PFSK-1 (cell line): Measurements from ENCODE around the gene CACNA2D2.
A peak's percentile ranks its signal among the peaks of the same experiment; 100 is the strongest.

Experiments used
- FOXP2 ChIP-seq: optimal IDR thresholded peaks from 2 replicates; pipeline ENCODE3; 2011; ENCODE audit warnings: borderline replicate concordance, control low read depth, inconsistent platforms; ENCODE audit not compliant: insufficient read depth; ENCODE audit errors: extremely low read length, extremely low read depth
- POLR2AphosphoS5 ChIP-seq: IDR thresholded peaks from 2 replicates; pipeline ENCODE4 v1.6.1; 2012; ENCODE audit warnings: low read depth, mild to moderate bottlenecking, control low read depth, low read length, moderate library complexity
- REST ChIP-seq, 2 experiments: IDR thresholded peaks; 2 replicates each; pipeline versions ENCODE4 v1.6.1 to v1.8.0; 2011 to 2012; ENCODE audit warnings: low read depth in 2 of 2, low read length in 2 of 2, control low read depth in 1 of 2, inconsistent platforms in 1 of 2, mild to moderate bottlenecking in 1 of 2, moderate library complexity in 1 of 2; ENCODE audit not compliant: insufficient read depth in 1 of 2
- SIN3A ChIP-seq: IDR thresholded peaks from 2 replicates; pipeline ENCODE4 v1.6.1; 2012; ENCODE audit warnings: mild to moderate bottlenecking, low read length, moderate library complexity, borderline replicate concordance; ENCODE audit not compliant: insufficient read depth
- TAF1 ChIP-seq: IDR thresholded peaks from 2 replicates; pipeline ENCODE4 v1.6.1; 2012; ENCODE audit warnings: low read length, control low read depth, borderline replicate concordance; ENCODE audit not compliant: insufficient read depth

Gene CACNA2D2

GRCh38 chr3:50506169-50506568 is 2.7 kb upstream of the CACNA2D2 start:
- peak in 1 of 2 experiments; percentile 53; a peak in 1 of 4 replicates for TF ChIP-seq REST (IDR thresholded peaks at IDR 0.05; ENCODE audit: insufficient read depth in 1 of 2, low read depth in 2 of 2, low read length in 2 of 2)
- TF ChIP-seq FOXP2, result no peak

GRCh38 chr3:50504681-50505080 is 1.2 kb upstream of the CACNA2D2 start:
- TF ChIP-seq FOXP2, result no peak
- no peak for TF ChIP-seq SIN3A
- TF ChIP-seq REST (IDR thresholded peaks at IDR 0.05; ENCODE audit: insufficient read depth in 1 of 2, low read depth in 2 of 2, low read length in 2 of 2), result no peak
- TF ChIP-seq TAF1, result no peak
- TF ChIP-seq POLR2AphosphoS5, result no peak

- TF ChIP-seq POLR2AphosphoS5 (no peak), TAF1 (no peak)
Observed at GRCh38 chr3:50502584-50503423, 630 bp downstream of the CACNA2D2 start.

- no peak for TF ChIP-seq FOXP2
- no peak for TF ChIP-seq REST (IDR thresholded peaks at IDR 0.05; ENCODE audit: insufficient read depth in 1 of 2, low read depth in 2 of 2, low read length in 2 of 2)
- no peak for TF ChIP-seq TAF1
- TF ChIP-seq SIN3A, result no peak
- no peak for TF ChIP-seq POLR2AphosphoS5
Observed at GRCh38 chr3:50502225-50502583, 1.2 kb downstream of the CACNA2D2 start.

GRCh38 chr3:50495609-50496423 is 7.6 kb downstream of the CACNA2D2 start:
- TF ChIP-seq TAF1, result no peak
- no peak for TF ChIP-seq POLR2AphosphoS5
- no peak for TF ChIP-seq FOXP2
- no peak for TF ChIP-seq SIN3A
- no peak for TF ChIP-seq REST (IDR thresholded peaks at IDR 0.05; ENCODE audit: insufficient read depth in 1 of 2, low read depth in 2 of 2, low read length in 2 of 2)
